IMR-90 (cell line): ENCODE data around the gene PMIS2. TPM values are rescaled to one million over a fixed set of nuclear protein-coding genes. Genes with fewer than 3 reads are reported as not detected.
A peak's percentile ranks its signal among the peaks of the same experiment; 100 is the strongest.

Experiments
- ATAC-seq: fragments of 200-7000 bp; cut with Tn5 transposase; 2 replicates; pipeline ENCODE4 v1.9.1; 2020; ENCODE audit warnings: low read depth, mild to moderate bottlenecking, moderate library complexity
- BruUV-seq: library from RNA; stranded (reverse); fragments of 400-500 nt; replicated peaks from 2 replicates; lab custom pipeline; 2021; lab: Mats Ljungman, UMichigan
- CTCF ChIA-PET: fragments of 300-600 bp; formaldehyde crosslinking; extraction: SDS; loops from one replicate; lab custom pipeline; 2021; ENCODE audit warnings: antibody characterized with exemption; lab: Yijun Ruan, JAX
- POLR2A ChIA-PET: fragments of 300-600 bp; sonication (Branson Sonifier 250); formaldehyde crosslinking; loops from one replicate; lab custom pipeline; 2022; ENCODE audit warnings: antibody characterized with exemption; ENCODE audit not compliant: unreplicated experiment; lab: Charles Lee
- DNase-seq: peaks from one replicate; pipeline ENCODE4 v3.0.0; 2013
- H2AFZ ChIP-seq: replicated peaks from 2 replicates; pipeline ENCODE3; 2013; ENCODE audit warnings: low read length, mild to moderate bottlenecking; ENCODE audit not compliant: poor library complexity
- H2AK5ac ChIP-seq: 2 replicates; pipeline ENCODE4 v1.6.1; 2013; ENCODE audit warnings: low read depth, low read length, inconsistent platforms
- H2AK9ac ChIP-seq: replicated peaks from 2 replicates; pipeline ENCODE3; 2013; ENCODE audit warnings: mild to moderate bottlenecking, low read depth, low read length, moderate library complexity; ENCODE audit not compliant: poor library complexity
- H2BK120ac ChIP-seq: 2 replicates; pipeline ENCODE4 v1.6.1; 2013; ENCODE audit warnings: low read depth, low read length, inconsistent platforms
- H2BK15ac ChIP-seq: 3 replicates; pipeline ENCODE4 v1.6.1; 2013; ENCODE audit warnings: low read depth, low read length, inconsistent platforms
- H2BK20ac ChIP-seq: 2 replicates; pipeline ENCODE4 v1.6.1; 2013; ENCODE audit warnings: low read depth, mild to moderate bottlenecking, inconsistent platforms, low read length, moderate library complexity
- H2BK5ac ChIP-seq: 2 replicates; pipeline ENCODE4 v1.6.1; 2013; ENCODE audit warnings: mild to moderate bottlenecking, low read depth, low read length, inconsistent platforms; ENCODE audit not compliant: poor library complexity, severe bottlenecking
- H3K14ac ChIP-seq: replicated peaks from 2 replicates; pipeline ENCODE4 v1.6.1; 2013; ENCODE audit warnings: low read depth, low read length, inconsistent platforms
- H3K18ac ChIP-seq: 2 replicates; pipeline ENCODE4 v1.6.1; 2013; ENCODE audit warnings: low read depth, low read length, control low read depth
- H3K23ac ChIP-seq: 2 replicates; pipeline ENCODE4 v1.6.1; 2013; ENCODE audit warnings: low read depth, low read length, inconsistent platforms
- H3K27ac ChIP-seq: 2 replicates; pipeline ENCODE4 v1.5.1; 2013; ENCODE audit warnings: mild to moderate bottlenecking, control low read depth, low read length; ENCODE audit not compliant: insufficient read depth
- H3K27me3 ChIP-seq: 2 replicates; pipeline ENCODE4 v1.6.1; 2013; ENCODE audit warnings: low read length; ENCODE audit not compliant: control insufficient read depth, insufficient read depth
- H3K36me3 ChIP-seq: 2 replicates; pipeline ENCODE4 v1.6.1; 2013; ENCODE audit warnings: low read length, mixed read lengths; ENCODE audit not compliant: control insufficient read depth, insufficient read depth
- H3K4ac ChIP-seq: 2 replicates; pipeline ENCODE4 v1.6.1; 2013; ENCODE audit warnings: low read depth, low read length, inconsistent platforms
- H3K4me1 ChIP-seq: 2 replicates; pipeline ENCODE4 v1.6.1; 2013; ENCODE audit warnings: low read length, mixed read lengths; ENCODE audit not compliant: control insufficient read depth, insufficient read depth
- H3K4me2 ChIP-seq: 2 replicates; pipeline ENCODE4 v1.6.1; 2013; ENCODE audit warnings: low read depth, mild to moderate bottlenecking, control low read depth, low read length, moderate library complexity
- H3K4me3 ChIP-seq: 2 replicates; pipeline ENCODE4 v1.5.1; 2013; ENCODE audit warnings: low read depth, mild to moderate bottlenecking, control low read depth, low read length, moderate library complexity; ENCODE audit not compliant: insufficient read depth
- H3K56ac ChIP-seq: 2 replicates; pipeline ENCODE4 v1.6.1; 2013; ENCODE audit warnings: low read length, inconsistent platforms; ENCODE audit not compliant: insufficient read depth; ENCODE audit errors: extremely low read depth
- H3K79me1 ChIP-seq, 2 experiments: 2 replicates each; pipeline ENCODE4 v1.6.1; 2013; ENCODE audit warnings: low read length in 2 of 2, inconsistent platforms in 1 of 2, low read depth in 1 of 2
- H3K9ac ChIP-seq: 2 replicates; pipeline ENCODE4 v1.6.1; 2013; ENCODE audit warnings: low read depth, low read length, control low read depth
- H3K9me1 ChIP-seq: 2 replicates; pipeline ENCODE4 v1.6.1; 2013; ENCODE audit warnings: low read length, inconsistent platforms; ENCODE audit not compliant: insufficient read depth
- H3K9me3 ChIP-seq: 2 replicates; pipeline ENCODE4 v1.6.1; 2013; ENCODE audit warnings: low read length; ENCODE audit not compliant: control insufficient read depth, insufficient read depth
- H4K20me1 ChIP-seq: 2 replicates; pipeline ENCODE4 v1.6.1; 2013; ENCODE audit warnings: low read length, inconsistent platforms; ENCODE audit not compliant: insufficient read depth
- H4K5ac ChIP-seq: 2 replicates; pipeline ENCODE4 v1.6.1; 2013; ENCODE audit warnings: mild to moderate bottlenecking, low read depth, low read length, control low read depth
- H4K8ac ChIP-seq, 2 experiments: 2 replicates each; pipeline ENCODE4 v1.6.1; 2013; ENCODE audit warnings: low read depth in 2 of 2, low read length in 2 of 2, control low read depth in 1 of 2, inconsistent platforms in 1 of 2
- H4K91ac ChIP-seq: 2 replicates; pipeline ENCODE4 v1.6.1; 2013; ENCODE audit warnings: low read depth, low read length, inconsistent platforms; ENCODE audit not compliant: insufficient read depth
- BHLHE40 ChIP-seq: fragments of 150-350 bp; IDR thresholded peaks from 2 replicates; pipeline ENCODE4 v1.6.1; 2016; ENCODE audit warnings: mild to moderate bottlenecking, low read depth, low read length
- CEBPB ChIP-seq: IDR thresholded peaks from 2 replicates; pipeline ENCODE4 v1.6.1; 2012; ENCODE audit warnings: low read depth, low read length, improper control_type of control experiment
- CHD1 ChIP-seq: IDR thresholded peaks from 2 replicates; pipeline ENCODE4 v1.6.1; 2012; ENCODE audit warnings: low read depth, low read length, improper control_type of control experiment
- FOS ChIP-seq: fragments of 150-350 bp; IDR thresholded peaks from 2 replicates; pipeline ENCODE4 v1.6.1; 2016; ENCODE audit warnings: low read depth, low read length
- MAFK ChIP-seq: IDR thresholded peaks from 2 replicates; pipeline ENCODE4 v1.6.1; 2012; ENCODE audit warnings: low read depth, low read length, improper control_type of control experiment
- MAZ ChIP-seq: IDR thresholded peaks from 2 replicates; pipeline ENCODE4 v1.6.1; 2012; ENCODE audit warnings: low read depth, mild to moderate bottlenecking, low read length, improper control_type of control experiment, moderate library complexity, borderline replicate concordance
- MXI1 ChIP-seq: IDR thresholded peaks from 2 replicates; pipeline ENCODE4 v1.6.1; 2012; ENCODE audit warnings: low read depth, mild to moderate bottlenecking, low read length, moderate library complexity, borderline replicate concordance
- NFE2L2 ChIP-seq: fragments of 150-350 bp; IDR thresholded peaks from 2 replicates; pipeline ENCODE4 v1.6.1; 2016; ENCODE audit warnings: low read depth, mild to moderate bottlenecking, low read length
- POLR2A ChIP-seq: IDR thresholded peaks from 2 replicates; pipeline ENCODE4 v1.6.1; 2012; ENCODE audit warnings: mild to moderate bottlenecking, low read depth, low read length
- RAD21 ChIP-seq: IDR thresholded peaks from 2 replicates; pipeline ENCODE4 v1.6.1; 2012; ENCODE audit warnings: low read length, improper control_type of control experiment
- RCOR1 ChIP-seq: IDR thresholded peaks from 2 replicates; pipeline ENCODE4 v1.6.1; 2012; ENCODE audit warnings: mild to moderate bottlenecking, low read length, improper control_type of control experiment; ENCODE audit not compliant: insufficient replicate concordance
- RFX5 ChIP-seq: IDR thresholded peaks from 2 replicates; pipeline ENCODE4 v1.8.0; 2012; ENCODE audit warnings: low read depth, mild to moderate bottlenecking, low read length, moderate library complexity
- SMC3 ChIP-seq: fragments of 150-350 bp; IDR thresholded peaks from 2 replicates; pipeline ENCODE4 v1.6.1; 2016; ENCODE audit warnings: low read depth, mild to moderate bottlenecking, antibody characterized with exemption, low read length, moderate library complexity
- WGBS, 2 experiments: methylation state at CpG; one replicate each; pipeline versions ENCODE4 v1.1.5 to v1.1.7; 2013; ENCODE audit warnings: missing lambda C conversion rate in 2 of 2; ENCODE audit not compliant: insufficient read length in 1 of 2; ENCODE audit errors: extremely low coverage in 2 of 2; 5-methylcytosine and 5-hydroxymethylcytosine counted together
- dilution Hi-C: fragments of 300-500 bp; cut with HindIII; formaldehyde crosslinking; loops from one replicate; pipeline ENCODE4 v1.14.3; 2018; ENCODE audit warnings: low sequenced_read_pairs; ENCODE audit not compliant: unreplicated experiment
- in situ Hi-C: fragments of 300-500 bp; cut with MboI; formaldehyde crosslinking; loops from 3 replicates; pipeline ENCODE4 v1.14.3; 2019; ENCODE audit warnings: low sequenced_read_pairs, inconsistent platforms, mixed read lengths
- intact Hi-C: fragments of 100-400 bp; cut with micrococcal nuclease; formaldehyde crosslinking; loops from 2 replicates; pipeline ENCODE4 v1.10.0; 2022
- polyA plus RNA-seq, 3 experiments: library from polyadenylated mRNA; depleted of rRNA; stranded (reverse); fragments of >200 nt; gene quantifications; 2 replicates each; pipeline ENCODE4 v1.2.3, GENCODE V29; 2012; ENCODE audit warnings: low replicate concordance in 1 of 3
- total RNA-seq: library from RNA; depleted of rRNA; stranded (reverse); fragments of >200 nt; gene quantifications from 2 replicates; pipeline ENCODE4 v1.2.3, GENCODE V29; 2012
- TF ChIP-seq, protein P1 (sequence below): conservative IDR thresholded peaks from 2 replicates; pipeline ENCODE4 v1.5.1; 2012; ENCODE audit warnings: mild to moderate bottlenecking, low read depth, low read length, improper control_type of control experiment
- TF ChIP-seq, protein P2 (sequence below): fragments of 150-350 bp; IDR thresholded peaks from 2 replicates; pipeline ENCODE4 v1.6.1; 2017; ENCODE audit warnings: mild to moderate bottlenecking, antibody characterized with exemption, low read length, low read depth
- TF ChIP-seq, protein P3 (sequence below): fragments of 150-350 bp; IDR thresholded peaks from 2 replicates; pipeline ENCODE4 v1.6.1; 2016; ENCODE audit warnings: low read depth, mild to moderate bottlenecking, low read length, moderate library complexity, borderline replicate concordance

PMIS2 gene
- total and polyA plus RNA-seq, 2 of the 4 experiments (the other 2 are of a cell fraction) = not detected

DNA sequence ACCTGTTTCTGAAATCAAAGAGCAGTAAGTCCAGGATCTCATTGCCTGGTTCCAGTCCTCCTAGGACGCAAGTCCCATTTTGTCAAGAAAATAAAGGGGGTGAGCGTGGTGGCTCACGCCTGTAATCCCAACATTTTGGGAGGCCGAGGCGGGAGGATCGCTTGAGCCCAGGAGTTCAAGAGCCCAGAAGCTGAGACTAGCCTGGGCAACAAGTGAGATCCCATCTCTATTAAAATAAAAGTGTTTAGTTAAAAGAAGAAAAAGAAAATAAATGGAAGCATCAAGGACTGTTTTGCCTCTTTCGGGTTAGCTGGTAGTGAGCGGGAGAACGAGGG lies 26.2 kb downstream of the PMIS2 start:
- H3K18ac ChIP-seq = no peak overlapping the region
- peak overlapping the region; percentile 48 to 72; a peak in 3 of 4 replicates for H4K8ac ChIP-seq
- H3K36me3 ChIP-seq = peaks cover 3% of the 10 kb centered on the region; the same call in 1 of the 2 replicates
- no peak overlapping the region for H2AK9ac ChIP-seq
- no peak overlapping the region for H2BK5ac ChIP-seq
- in situ Hi-C loops (no loop called here), intact Hi-C loops (no loop called here), dilution Hi-C loops (no loop called here)
- CTCF ChIA-PET = no interaction called here
- H4K20me1 ChIP-seq = no peaks in the 10 kb centered on the region
- no peak overlapping the region for H2AK5ac ChIP-seq
- H2AFZ ChIP-seq = peak overlapping the region; percentile 100
- no peaks in the 10 kb centered on the region for H3K27me3 ChIP-seq
- H3K79me1 ChIP-seq = peaks cover 0 to 11% of the 10 kb centered on the region in 2 experiments; a peak in 1 of 4 replicates
- H4K5ac ChIP-seq = peak overlapping the region; percentile 70; the same call in 1 of the 2 replicates
- peak overlapping the region; percentile 61 for H3K9ac ChIP-seq
- no peak overlapping the region for H2BK120ac ChIP-seq
- no TSS peak for BruUV-seq
- H3K14ac ChIP-seq = no peak overlapping the region
- H3K4ac ChIP-seq = peak overlapping the region; percentile 59; the same call in 1 of the 2 replicates
- no peak overlapping the region for H4K91ac ChIP-seq
- TF ChIP-seq, protein P1, sequence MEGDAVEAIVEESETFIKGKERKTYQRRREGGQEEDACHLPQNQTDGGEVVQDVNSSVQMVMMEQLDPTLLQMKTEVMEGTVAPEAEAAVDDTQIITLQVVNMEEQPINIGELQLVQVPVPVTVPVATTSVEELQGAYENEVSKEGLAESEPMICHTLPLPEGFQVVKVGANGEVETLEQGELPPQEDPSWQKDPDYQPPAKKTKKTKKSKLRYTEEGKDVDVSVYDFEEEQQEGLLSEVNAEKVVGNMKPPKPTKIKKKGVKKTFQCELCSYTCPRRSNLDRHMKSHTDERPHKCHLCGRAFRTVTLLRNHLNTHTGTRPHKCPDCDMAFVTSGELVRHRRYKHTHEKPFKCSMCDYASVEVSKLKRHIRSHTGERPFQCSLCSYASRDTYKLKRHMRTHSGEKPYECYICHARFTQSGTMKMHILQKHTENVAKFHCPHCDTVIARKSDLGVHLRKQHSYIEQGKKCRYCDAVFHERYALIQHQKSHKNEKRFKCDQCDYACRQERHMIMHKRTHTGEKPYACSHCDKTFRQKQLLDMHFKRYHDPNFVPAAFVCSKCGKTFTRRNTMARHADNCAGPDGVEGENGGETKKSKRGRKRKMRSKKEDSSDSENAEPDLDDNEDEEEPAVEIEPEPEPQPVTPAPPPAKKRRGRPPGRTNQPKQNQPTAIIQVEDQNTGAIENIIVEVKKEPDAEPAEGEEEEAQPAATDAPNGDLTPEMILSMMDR = no peak
- TF ChIP-seq MXI1 (no peak), RCOR1 (no peak), CEBPB (no peak), RAD21 (no peak), CHD1 (no peak), FOS (no peak), SMC3 (no peak), RFX5 (no peak), BHLHE40 (no peak), MAZ (no peak), POLR2A (no peak), MAFK (no peak), NFE2L2 (no peak)
- TF ChIP-seq, protein P2, sequence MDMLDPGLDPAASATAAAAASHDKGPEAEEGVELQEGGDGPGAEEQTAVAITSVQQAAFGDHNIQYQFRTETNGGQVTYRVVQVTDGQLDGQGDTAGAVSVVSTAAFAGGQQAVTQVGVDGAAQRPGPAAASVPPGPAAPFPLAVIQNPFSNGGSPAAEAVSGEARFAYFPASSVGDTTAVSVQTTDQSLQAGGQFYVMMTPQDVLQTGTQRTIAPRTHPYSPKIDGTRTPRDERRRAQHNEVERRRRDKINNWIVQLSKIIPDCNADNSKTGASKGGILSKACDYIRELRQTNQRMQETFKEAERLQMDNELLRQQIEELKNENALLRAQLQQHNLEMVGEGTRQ = no peak
- TF ChIP-seq, protein P3, sequence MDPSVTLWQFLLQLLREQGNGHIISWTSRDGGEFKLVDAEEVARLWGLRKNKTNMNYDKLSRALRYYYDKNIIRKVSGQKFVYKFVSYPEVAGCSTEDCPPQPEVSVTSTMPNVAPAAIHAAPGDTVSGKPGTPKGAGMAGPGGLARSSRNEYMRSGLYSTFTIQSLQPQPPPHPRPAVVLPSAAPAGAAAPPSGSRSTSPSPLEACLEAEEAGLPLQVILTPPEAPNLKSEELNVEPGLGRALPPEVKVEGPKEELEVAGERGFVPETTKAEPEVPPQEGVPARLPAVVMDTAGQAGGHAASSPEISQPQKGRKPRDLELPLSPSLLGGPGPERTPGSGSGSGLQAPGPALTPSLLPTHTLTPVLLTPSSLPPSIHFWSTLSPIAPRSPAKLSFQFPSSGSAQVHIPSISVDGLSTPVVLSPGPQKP = no peak
- H3K4me2 ChIP-seq = peak overlapping the region; percentile 95
- no peak for DNase-seq
- H3K4me3 ChIP-seq = peak overlapping the region; percentile 78
- peaks cover 7% of the 10 kb centered on the region; the same call in 1 of the 2 replicates for H3K9me1 ChIP-seq
- no peak overlapping the region for H2BK15ac ChIP-seq
- no peak overlapping the region for H3K56ac ChIP-seq
- POLR2A ChIA-PET = no interaction called here
- peak overlapping the region; percentile 82; the same call in 1 of the 2 replicates for H3K23ac ChIP-seq
- no peak overlapping the region for H3K27ac ChIP-seq
- no CpG with 5 or more reads among the region's 9 CpGs for WGBS, 2 experiments
- H3K4me1 ChIP-seq = no peaks in the 10 kb centered on the region
- H3K9me3 ChIP-seq = peaks cover 6% of the 10 kb centered on the region
- peak; percentile 21 for ATAC-seq
- H2BK20ac ChIP-seq = no peak overlapping the region
